Spleen (tissue), 11 donors: ENCODE measurements around the gene FBLN1. TPM values are rescaled to one million over a fixed set of nuclear protein-coding genes. Genes with fewer than 3 reads are reported as not detected.
A peak's percentile ranks its signal among the peaks of the same experiment; 100 is the strongest.

Experiments
- DNase-seq: peaks from one replicate; pipeline ENCODE4 v3.0.0-alpha.2; 2020
- H3K27ac ChIP-seq, 8 donors: fragments of 200-600 bp; sonication (generic) in 7 of 8; 1 replicate in 4 of 8; 2 replicates in 4 of 8; pipeline versions ENCODE4 v1.5.0 to v1.8.0; 2016 to 2021; ENCODE audit warnings: inconsistent platforms in 4 of 8, mild to moderate bottlenecking in 4 of 8, moderate library complexity in 1 of 8
- H3K27me3 ChIP-seq, 7 donors: fragments of 200-600 bp; sonication (generic) in 6 of 7; replicated peaks in 1 of 7; 1 replicate in 4 of 7; 2 replicates in 3 of 7; pipeline versions ENCODE4 v1.5.0 to v1.8.0; 2016 to 2021; ENCODE audit warnings: inconsistent platforms in 3 of 7, mild to moderate bottlenecking in 1 of 7
- H3K36me3 ChIP-seq, 6 donors: fragments of 200-600 bp; sonication (generic) in 5 of 6; 1 replicate in 4 of 6; 2 replicates in 2 of 6; pipeline versions ENCODE4 v1.5.0 to v1.8.0; 2016 to 2021; ENCODE audit warnings: inconsistent platforms in 2 of 6
- H3K4me1 ChIP-seq, 6 donors: fragments of 200-600 bp; sonication (generic) in 5 of 6; 1 replicate in 3 of 6; 2 replicates in 3 of 6; pipeline versions ENCODE4 v1.5.0 to v1.8.0; 2016 to 2021; ENCODE audit warnings: inconsistent platforms in 3 of 6
- H3K4me3 ChIP-seq, 8 donors: fragments of 200-600 bp; sonication (generic) in 7 of 8; 1 replicate in 4 of 8; 2 replicates in 4 of 8; pipeline versions ENCODE4 v1.5.0 to v1.8.0; 2016 to 2021; ENCODE audit warnings: inconsistent platforms in 4 of 8, mild to moderate bottlenecking in 4 of 8, moderate library complexity in 2 of 8
- H3K9me3 ChIP-seq, 8 donors: fragments of 200-600 bp; sonication (generic) in 7 of 8; 1 replicate in 4 of 8; 2 replicates in 4 of 8; pipeline versions ENCODE4 v1.5.0 to v1.8.0; 2016 to 2021; ENCODE audit warnings: inconsistent platforms in 4 of 8
- POLR2A ChIP-seq, 3 donors: fragments of 450-650 bp; IDR thresholded peaks; one replicate each; pipeline ENCODE4 v1.5.1; 2017; ENCODE audit warnings: antibody characterized with exemption in 3 of 3, mild to moderate bottlenecking in 1 of 3
- POLR2AphosphoS5 ChIP-seq, 3 donors: sonication (generic); formaldehyde crosslinking; IDR thresholded peaks; one replicate each; pipeline ENCODE4 v1.5.1; 2017; ENCODE audit warnings: antibody characterized with exemption in 3 of 3
- WGBS, 5 donors: extraction: QIAGEN DNeasy Blood & Tissue Kit in 3 of 5; methylation state at CpG; one replicate each; pipeline versions ENCODE4 v1.1.5 to v1.1.7; 2013 to 2018; 5-methylcytosine and 5-hydroxymethylcytosine counted together
- intact Hi-C: fragments of 100-400 bp; cut with DNase I; formaldehyde crosslinking; loops from one replicate; pipeline ENCODE4 v1.15.0; 2023; ENCODE audit warnings: low total_unique reads
- polyA plus RNA-seq, 3 donors: library from polyadenylated mRNA; stranded (reverse); fragments of 200-250 nt; gene quantifications; one replicate each; pipeline ENCODE4 v1.2.1, GENCODE V29; 2013
- total RNA-seq, 7 donors: library from RNA; depleted of rRNA in 3 of 7; stranded (reverse); fragments of >200 nt in 3 of 7; fragmentation: NEBNext Ultra II Directional in 4 of 7; extraction: Animal tissue kit (Norgen Biotek cat#: 25700) in 4 of 7; gene quantifications; one replicate each; pipeline versions ENCODE4 v1.1.0 to v1.2.1, GENCODE V29; 2016 to 2021
- TF ChIP-seq, protein P1 (sequence below), 11 experiments: fragments of 200-600 bp in 7 of 11; fragments of 450-650 bp in 4 of 11; sonication (generic) in 4 of 11; IDR thresholded peaks in 8 of 11; conservative IDR thresholded peaks in 3 of 11; 1 replicate in 7 of 11; 2 replicates in 4 of 11; pipeline versions ENCODE4 v1.4.0 to v1.8.0; 2016 to 2021; ENCODE audit warnings: antibody characterized with exemption in 11 of 11, inconsistent platforms in 4 of 11, mild to moderate bottlenecking in 1 of 11
- donor health status: healthy with polysubstance abuse.
- donor health status: DM: no; HTN: no; CAD: no; lungs with moderate emphysema.
- donor health status: DM: no; HTN: no; CAD: no.
- donor health status: Bipolar disorder and iron deficiency.
- donor health status: healthy.
- donor health status: DM: no; HTN: no; CAD: no.
- donor health status: DM: yes; HTN: yes; CAD: no.

Gene FBLN1
- total and polyA plus RNA-seq, 10 donors = 1.9 to 20.3 (median 11.0) TPM

DNA sequence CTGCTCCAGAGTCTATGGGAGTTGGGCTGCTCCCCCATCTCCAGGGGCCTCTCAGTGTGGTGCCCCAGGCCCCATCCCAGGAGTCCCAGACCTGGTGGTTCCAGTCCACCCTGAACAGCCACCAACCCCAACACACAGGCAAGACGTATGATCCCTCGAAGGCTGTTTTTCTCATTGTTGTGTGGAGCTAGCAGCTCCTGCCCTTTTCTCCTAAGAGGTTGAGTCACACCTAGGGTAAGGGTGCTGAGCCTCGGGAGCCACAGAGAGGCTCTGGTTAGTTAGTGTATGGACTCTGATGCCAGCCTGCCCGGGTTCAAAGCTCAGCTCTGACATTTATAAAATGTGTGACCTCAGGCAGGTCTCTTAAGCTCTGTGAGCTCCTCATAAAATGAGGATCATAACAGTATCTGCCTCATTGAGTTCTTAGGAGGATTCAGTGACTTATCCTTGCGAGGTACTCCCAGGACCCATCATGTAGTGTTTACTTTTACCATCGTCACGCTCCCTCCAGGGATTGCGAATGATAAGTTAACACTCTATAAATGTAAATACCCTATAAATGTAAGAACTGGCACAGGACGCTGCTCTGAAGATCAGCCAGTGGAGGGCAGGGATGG lies 47.2 kb downstream of the FBLN1 start:
- WGBS, 5 donors = 92 to 96% (median 92%) methylated on average over 9 of the region's 9 CpGs
- peak overlapping the region in 2 of 8 donors; percentile 35 to 80 for H3K27ac ChIP-seq
- H3K36me3 ChIP-seq = no peaks in the 10 kb centered on the region
- intact Hi-C loops = loop anchor here (5.0 to 10.0 kb wide), 2 partner anchors 105 to 283 kb away; no protein-coding TSS in a partner anchor
- DNase-seq = no peak
- H3K4me1 ChIP-seq = peaks cover 5 to 42% (median 23%) of the 10 kb centered on the region in 6 donors
- no peak overlapping the region for H3K4me3 ChIP-seq
- peaks cover 0 to 4% (median 0%) of the 10 kb centered on the region in 8 donors for H3K9me3 ChIP-seq
- TF ChIP-seq POLR2A (IDR thresholded peaks at IDR 0.05) (no peak), POLR2AphosphoS5 (IDR thresholded peaks at IDR 0.05) (no peak)
- TF ChIP-seq, protein P1, sequence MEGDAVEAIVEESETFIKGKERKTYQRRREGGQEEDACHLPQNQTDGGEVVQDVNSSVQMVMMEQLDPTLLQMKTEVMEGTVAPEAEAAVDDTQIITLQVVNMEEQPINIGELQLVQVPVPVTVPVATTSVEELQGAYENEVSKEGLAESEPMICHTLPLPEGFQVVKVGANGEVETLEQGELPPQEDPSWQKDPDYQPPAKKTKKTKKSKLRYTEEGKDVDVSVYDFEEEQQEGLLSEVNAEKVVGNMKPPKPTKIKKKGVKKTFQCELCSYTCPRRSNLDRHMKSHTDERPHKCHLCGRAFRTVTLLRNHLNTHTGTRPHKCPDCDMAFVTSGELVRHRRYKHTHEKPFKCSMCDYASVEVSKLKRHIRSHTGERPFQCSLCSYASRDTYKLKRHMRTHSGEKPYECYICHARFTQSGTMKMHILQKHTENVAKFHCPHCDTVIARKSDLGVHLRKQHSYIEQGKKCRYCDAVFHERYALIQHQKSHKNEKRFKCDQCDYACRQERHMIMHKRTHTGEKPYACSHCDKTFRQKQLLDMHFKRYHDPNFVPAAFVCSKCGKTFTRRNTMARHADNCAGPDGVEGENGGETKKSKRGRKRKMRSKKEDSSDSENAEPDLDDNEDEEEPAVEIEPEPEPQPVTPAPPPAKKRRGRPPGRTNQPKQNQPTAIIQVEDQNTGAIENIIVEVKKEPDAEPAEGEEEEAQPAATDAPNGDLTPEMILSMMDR (IDR thresholded peaks at IDR 0.05 in 8 of 11, conservative IDR thresholded peaks at IDR 0.05 in 3 of 11) = no peak
- peaks cover 0 to 36% (median 0%) of the 10 kb centered on the region in 7 donors for H3K27me3 ChIP-seq

DNA sequence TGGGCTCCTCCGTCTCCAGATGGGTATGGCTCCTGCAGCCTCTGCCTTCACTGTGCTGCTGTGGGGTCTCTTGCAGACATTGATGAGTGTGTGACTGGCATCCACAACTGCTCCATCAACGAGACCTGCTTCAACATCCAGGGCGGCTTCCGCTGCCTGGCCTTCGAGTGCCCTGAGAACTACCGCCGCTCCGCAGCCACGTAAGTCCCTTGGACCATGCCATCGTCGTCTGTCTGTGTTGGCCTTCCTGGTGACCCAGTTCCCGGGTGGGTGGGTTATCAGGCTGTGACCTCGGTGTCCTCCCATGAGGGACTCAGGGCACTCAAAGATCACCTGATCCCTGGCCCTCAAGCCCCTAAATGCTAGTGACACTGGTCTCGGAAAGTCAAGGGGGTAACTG lies 47.7 kb downstream of the FBLN1 start:
- no peaks in the 10 kb centered on the region for H3K36me3 ChIP-seq
- peaks cover 0 to 4% (median 0%) of the 10 kb centered on the region in 8 donors for H3K9me3 ChIP-seq
- TF ChIP-seq POLR2A (IDR thresholded peaks at IDR 0.05) (no peak), POLR2AphosphoS5 (IDR thresholded peaks at IDR 0.05) (no peak)
- TF ChIP-seq, protein P1 (IDR thresholded peaks at IDR 0.05 in 8 of 11, conservative IDR thresholded peaks at IDR 0.05 in 3 of 11) = no peak
- 92 to 98% (median 94%) methylated on average over 12 to 14 of the region's 14 CpGs for WGBS, 5 donors
- no peak for DNase-seq
- intact Hi-C loops = loop anchor here (5.0 to 10.0 kb wide), 2 partner anchors 106 to 283 kb away; no protein-coding TSS in a partner anchor
- no peak overlapping the region for H3K4me3 ChIP-seq
- peaks cover 0 to 38% (median 0%) of the 10 kb centered on the region in 7 donors for H3K27me3 ChIP-seq
- H3K27ac ChIP-seq = peak overlapping the region in 5 of 8 donors; percentile 49 to 80 (median 72)
- peaks cover 5 to 42% (median 23%) of the 10 kb centered on the region in 6 donors for H3K4me1 ChIP-seq

DNA sequence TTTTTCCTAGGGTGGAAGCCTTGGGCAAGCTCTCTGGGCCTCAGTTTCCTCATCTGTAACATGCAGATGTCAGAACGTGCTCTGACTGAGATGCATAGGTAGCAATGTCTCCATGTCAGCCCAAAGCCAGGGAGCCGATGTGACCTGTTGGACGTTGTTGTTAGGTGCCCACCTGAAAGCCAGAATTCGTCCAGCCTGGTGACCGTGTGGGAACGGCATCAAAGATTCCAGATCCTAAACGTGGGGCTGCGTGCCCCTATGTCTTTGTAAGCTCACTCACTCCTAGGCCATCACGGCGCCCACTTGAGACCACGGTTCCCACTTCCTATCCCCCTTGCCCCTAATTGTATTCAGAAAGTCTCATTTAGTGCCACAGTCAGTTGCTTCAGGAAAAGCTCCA lies 48.2 kb downstream of the FBLN1 start:
- H3K4me1 ChIP-seq = peaks cover 5 to 42% (median 23%) of the 10 kb centered on the region in 6 donors
- H3K27me3 ChIP-seq = peaks cover 0 to 38% (median 0%) of the 10 kb centered on the region in 7 donors
- TF ChIP-seq, protein P1 (IDR thresholded peaks at IDR 0.05 in 8 of 11, conservative IDR thresholded peaks at IDR 0.05 in 3 of 11) = no peak
- no peak for TF ChIP-seq POLR2AphosphoS5 (IDR thresholded peaks at IDR 0.05)
- no peak for TF ChIP-seq POLR2A (IDR thresholded peaks at IDR 0.05)
- no peaks in the 10 kb centered on the region for H3K36me3 ChIP-seq
- no peak for DNase-seq
- no peak overlapping the region for H3K4me3 ChIP-seq
- WGBS, 5 donors = 73 to 88% (median 85%) methylated on average over 11 of the region's 11 CpGs
- H3K27ac ChIP-seq = peak overlapping the region in 6 of 8 donors; percentile 36 to 80 (median 71)
- intact Hi-C loops = loop anchor here (5.0 to 10.0 kb wide), 2 partner anchors 106 to 284 kb away; no protein-coding TSS in a partner anchor
- H3K9me3 ChIP-seq = peaks cover 0 to 4% (median 0%) of the 10 kb centered on the region in 8 donors
